Brain microvascular endothelial cell (primary cell): ENCODE measurements around the gene ADARB2.

ENCODE experiments used
- DNase-seq: peaks from one replicate; pipeline ENCODE4 v3.0.0-alpha.2; 2020
- H3K27ac ChIP-seq: fragments of 250-450 bp; sonication (Bioruptor Pico); 2 replicates; pipeline ENCODE4 v1.5.1; 2020; ENCODE audit warnings: mild to moderate bottlenecking, moderate library complexity
- H3K27me3 ChIP-seq: fragments of 250-450 bp; sonication (Bioruptor Pico); replicated peaks from 2 replicates; pipeline ENCODE4 v1.5.1; 2020; ENCODE audit warnings: mild to moderate bottlenecking
- H3K36me3 ChIP-seq: fragments of 250-450 bp; sonication (Bioruptor Pico); replicated peaks from 2 replicates; pipeline ENCODE4 v1.5.1; 2020; ENCODE audit warnings: mild to moderate bottlenecking
- H3K4me3 ChIP-seq: 2 replicates; pipeline ENCODE4 v1.5.1; 2011; ENCODE audit warnings: low read depth, mild to moderate bottlenecking, control low read depth, low read length, moderate library complexity
- CTCF ChIP-seq: IDR thresholded peaks from 2 replicates; pipeline ENCODE4 v1.5.1; 2011; ENCODE audit warnings: low read depth, mild to moderate bottlenecking, moderate library complexity, low read length, control low read depth, inconsistent platforms; ENCODE audit errors: missing control alignments
- in situ Hi-C: cut with HindIII; loops from 2 replicates; pipeline ENCODE4 v1.10.0; 2017; ENCODE audit warnings: low sequenced_read_pairs, low pct_ligation_motif_present

The ADARB2 gene

GRCh38 chr10:1180836-1181235, 556.5 kb downstream of the ADARB2 start:
- Histone ChIP-seq H3K27ac (no peak overlapping the region), H3K4me3 (no peak overlapping the region), H3K36me3 (no peaks in the 10 kb centered on the region), H3K27me3 (no peaks in the 10 kb centered on the region)
- DNase-seq: no peak
- peak; percentile 14 for TF ChIP-seq CTCF
- in situ Hi-C loops: no loop called here

DNA sequence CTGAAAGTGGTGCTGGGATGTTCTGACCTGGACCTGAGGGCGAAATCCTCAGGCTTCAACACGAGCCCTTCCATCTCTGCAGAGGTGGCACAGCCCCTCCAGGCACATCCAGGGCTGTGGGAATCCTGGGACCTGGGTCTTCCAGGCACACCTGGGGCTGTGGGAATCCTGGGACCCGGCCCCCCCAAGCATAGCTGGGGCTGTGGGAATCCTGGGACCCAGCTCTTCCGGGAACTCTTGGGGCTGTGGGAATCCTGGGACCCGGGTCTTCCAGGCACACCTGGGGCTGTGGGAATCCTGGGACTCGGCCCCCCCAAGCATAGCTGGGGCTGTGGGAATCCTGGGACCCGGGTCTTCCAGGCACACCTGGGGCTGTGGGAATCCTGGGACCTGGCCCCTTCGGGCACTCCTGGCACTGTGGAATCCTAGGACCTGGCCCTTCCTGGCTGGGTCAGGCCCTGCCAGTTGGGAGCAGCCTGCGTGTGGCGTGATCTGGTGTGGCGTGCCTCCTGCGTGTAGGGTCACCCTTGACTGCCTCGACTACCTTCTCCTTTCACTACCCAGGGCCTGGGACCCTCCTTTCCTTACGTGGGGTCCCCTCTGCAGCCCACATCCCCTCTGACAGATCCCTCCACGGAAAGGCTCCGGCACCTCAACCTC, 557.1 kb downstream of the ADARB2 start:
- no peak overlapping the region for H3K27ac ChIP-seq
- H3K36me3 ChIP-seq: no peaks in the 10 kb centered on the region
- no peak for DNase-seq
- no peak for TF ChIP-seq CTCF
- no peak overlapping the region for H3K4me3 ChIP-seq
- in situ Hi-C loops: no loop called here
- H3K27me3 ChIP-seq: no peaks in the 10 kb centered on the region

DNA sequence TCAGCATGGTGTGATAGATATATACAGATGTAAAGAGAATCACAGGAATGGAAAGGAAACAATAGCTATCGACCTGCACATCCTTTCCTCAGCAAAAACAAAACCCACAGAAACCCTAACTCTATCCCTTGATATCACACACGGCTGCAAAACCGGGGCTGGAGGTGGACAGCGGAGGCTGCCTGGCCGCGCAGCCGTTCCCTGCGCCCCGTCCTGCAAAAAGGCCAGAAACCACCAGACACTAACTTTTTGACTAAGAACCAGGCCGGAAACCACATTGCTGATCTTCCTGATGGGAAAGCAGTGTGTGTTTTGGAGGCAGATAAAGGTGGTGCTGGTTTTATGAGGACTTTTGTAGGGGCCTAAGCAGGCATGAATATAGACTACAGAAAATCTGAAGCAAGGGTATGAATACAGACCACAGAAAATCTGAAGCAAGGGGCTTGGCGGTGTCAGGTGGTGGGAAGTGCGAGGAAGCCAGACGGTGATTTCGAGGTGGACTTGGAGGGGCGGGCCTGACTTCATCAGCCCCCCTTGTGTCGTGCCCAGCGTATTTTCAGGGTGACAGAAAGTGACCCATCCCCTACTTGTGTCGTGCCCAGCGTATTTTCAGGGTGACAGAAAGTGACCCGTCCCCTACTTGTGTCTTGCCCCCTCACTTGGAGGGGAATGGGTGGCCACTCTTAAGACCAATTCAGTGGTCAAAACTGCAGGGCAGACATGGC, 557.8 kb downstream of the ADARB2 start:
- H3K27me3 ChIP-seq: no peaks in the 10 kb centered on the region
- in situ Hi-C loops: no loop called here
- no peaks in the 10 kb centered on the region for H3K36me3 ChIP-seq
- H3K4me3 ChIP-seq: no peak overlapping the region
- no peak for TF ChIP-seq CTCF
- no peak overlapping the region for H3K27ac ChIP-seq
- DNase-seq: no peak

GRCh38 chr10:1178506-1178905, 558.8 kb downstream of the ADARB2 start:
- no peak for TF ChIP-seq CTCF
- Histone ChIP-seq H3K4me3 (no peak overlapping the region), H3K36me3 (no peaks in the 10 kb centered on the region), H3K27ac (no peak overlapping the region), H3K27me3 (no peaks in the 10 kb centered on the region)
- in situ Hi-C loops: no loop called here
- no peak for DNase-seq

GRCh38 chr10:1177936-1178335, 559.4 kb downstream of the ADARB2 start:
- H3K27me3 ChIP-seq: no peaks in the 10 kb centered on the region
- H3K4me3 ChIP-seq: no peak overlapping the region
- no peak for TF ChIP-seq CTCF
- H3K27ac ChIP-seq: no peak overlapping the region
- no peak for DNase-seq
- H3K36me3 ChIP-seq: no peaks in the 10 kb centered on the region
- in situ Hi-C loops: no loop called here
